Fibroblast of lung (primary cell): ENCODE results near the gene BCAS3. TPM values are rescaled to one million over a fixed set of nuclear protein-coding genes. Genes with fewer than 3 reads are reported as not detected.
"Not testable (repeated sequence)": the region's sequence is repeated elsewhere in the genome, so short reads cannot be mapped to it uniquely, and the experiment has no call there.

Experiments used
- DNase-seq, 2 donors: peaks; one replicate each; pipeline versions ENCODE4 v3.0.0 to v3.0.0-alpha.2; 2010; ENCODE audit warnings: low read depth in 2 of 2
- H2AFZ ChIP-seq: 2 replicates; pipeline ENCODE4 v1.5.1; 2012; ENCODE audit warnings: low read length, control low read depth, inconsistent platforms
- H3K27ac ChIP-seq: 2 replicates; pipeline ENCODE4 v1.5.1; 2011; ENCODE audit warnings: low read length, control low read depth; ENCODE audit not compliant: insufficient read depth
- H3K27me3 ChIP-seq: 2 replicates; pipeline ENCODE4 v1.5.1; 2011; ENCODE audit warnings: mild to moderate bottlenecking, low read length; ENCODE audit not compliant: control insufficient read depth, insufficient read depth
- H3K36me3 ChIP-seq: 2 replicates; pipeline ENCODE4 v1.5.1; 2011; ENCODE audit warnings: low read length; ENCODE audit not compliant: control insufficient read depth, insufficient read depth
- H3K4me1 ChIP-seq: 2 replicates; pipeline ENCODE4 v1.5.1; 2011; ENCODE audit warnings: low read length; ENCODE audit not compliant: control insufficient read depth, insufficient read depth; ENCODE audit errors: extremely low read depth
- H3K4me2 ChIP-seq: 2 replicates; pipeline ENCODE4 v1.5.1; 2011; ENCODE audit warnings: low read length, control low read depth; ENCODE audit not compliant: insufficient read depth; ENCODE audit errors: extremely low read depth
- H3K4me3 ChIP-seq, 4 experiments: fragments of 200-600 bp in 1 of 4; sonication (generic) in 1 of 4; replicated peaks in 1 of 4; 2 replicates each; pipeline ENCODE4 v1.5.1; 2011 to 2016; ENCODE audit warnings: low read length in 4 of 4, low read depth in 3 of 4, mild to moderate bottlenecking in 3 of 4, control low read depth in 2 of 4, inconsistent platforms in 1 of 4, mixed read lengths in 1 of 4; ENCODE audit not compliant: insufficient read depth in 1 of 4; ENCODE audit errors: control extremely low read depth in 1 of 4
- H3K79me2 ChIP-seq: 2 replicates; pipeline ENCODE4 v1.5.1; 2012; ENCODE audit warnings: mild to moderate bottlenecking, low read length, inconsistent platforms; ENCODE audit not compliant: control insufficient read depth, insufficient read depth
- H3K9ac ChIP-seq: 2 replicates; pipeline ENCODE4 v1.5.1; 2011; ENCODE audit warnings: mild to moderate bottlenecking, low read length, control low read depth; ENCODE audit not compliant: insufficient read depth
- H3K9me3 ChIP-seq: 2 replicates; pipeline ENCODE4 v1.5.1; 2012; ENCODE audit warnings: low read depth, low read length; ENCODE audit not compliant: control insufficient read depth, insufficient read depth
- H4K20me1 ChIP-seq: 2 replicates; pipeline ENCODE4 v1.5.1; 2011; ENCODE audit warnings: low read length; ENCODE audit not compliant: control insufficient read depth, insufficient read depth; ENCODE audit errors: extremely low read depth
- CTCF ChIP-seq, 2 donors: IDR thresholded peaks in 1 of 2; conservative IDR thresholded peaks in 1 of 2; 1 replicate in 1 of 2; 2 replicates in 1 of 2; pipeline ENCODE4 v1.5.1; 2011 to 2012; ENCODE audit warnings: low read length in 2 of 2, control low read depth in 1 of 2, inconsistent platforms in 1 of 2, low read depth in 1 of 2, mild to moderate bottlenecking in 1 of 2
- EZH2 ChIP-seq: IDR thresholded peaks from 2 replicates; pipeline ENCODE4 v1.5.1; 2012; ENCODE audit warnings: low read length, control low read depth, mild to moderate bottlenecking; ENCODE audit errors: missing control alignments
- polyA plus RNA-seq, 2 donors: library from polyadenylated mRNA; depleted of rRNA in 1 of 2; stranded (reverse) in 1 of 2; unstranded in 1 of 2; fragments of >200 nt; gene quantifications; 2 replicates each; pipeline ENCODE4 v1.2.1, GENCODE V29; 2011 to 2012; ENCODE audit warnings: missing spikeins in 1 of 2
- total RNA-seq: library from RNA; depleted of rRNA; stranded (reverse); fragments of >200 nt; gene quantifications from 2 replicates; pipeline ENCODE4 v1.2.1, GENCODE V29; 2014

The BCAS3 gene
- total and polyA plus RNA-seq, 2 donors (not counting 1 experiment from before 2014, with no cell fraction given) = 9.9 to 43.6 TPM

- no peak for TF ChIP-seq CTCF (conservative IDR thresholded peaks at IDR 0.05 in 1 of 2, IDR thresholded peaks at IDR 0.05 in 1 of 2; ENCODE audit: low read depth in 1 of 2, low read length in 2 of 2)
- no peak for TF ChIP-seq EZH2
- H3K4me3 ChIP-seq = no peak overlapping the region
- H3K79me2 ChIP-seq = no peaks in the 10 kb centered on the region
Measured at GRCh38 chr17:60754057-60754604, 76.5 kb downstream of the BCAS3 start.

GRCh38 chr17:60756798-60757197, 79.1 kb downstream of the BCAS3 start:
- H3K4me3 ChIP-seq, H3K4me1 ChIP-seq, H4K20me1 ChIP-seq, DNase-seq, H3K27ac ChIP-seq, H3K36me3 ChIP-seq, H3K27me3 ChIP-seq, H2AFZ ChIP-seq, H3K4me2 ChIP-seq, H3K79me2 ChIP-seq, H3K9me3 ChIP-seq, H3K9ac ChIP-seq: not testable (repeated sequence)

More at GRCh38 chr17:60754057-60754604, 76.5 kb downstream of the BCAS3 start:
- H4K20me1 ChIP-seq = no peaks in the 10 kb centered on the region
- H3K9ac ChIP-seq = no peak overlapping the region
- DNase-seq = no peak
- no peaks in the 10 kb centered on the region for H3K36me3 ChIP-seq
- H3K4me1 ChIP-seq = no peaks in the 10 kb centered on the region
- H3K9me3 ChIP-seq = no peaks in the 10 kb centered on the region
- no peak overlapping the region for H3K4me2 ChIP-seq
- no peak overlapping the region for H3K27ac ChIP-seq
- H2AFZ ChIP-seq = no peak overlapping the region
- H3K27me3 ChIP-seq = no peaks in the 10 kb centered on the region

- TF ChIP-seq EZH2 (no peak), CTCF (conservative IDR thresholded peaks at IDR 0.05 in 1 of 2, IDR thresholded peaks at IDR 0.05 in 1 of 2; ENCODE audit: low read depth in 1 of 2, low read length in 2 of 2) (no peak)
- no peak overlapping the region for H3K4me3 ChIP-seq
- H4K20me1 ChIP-seq = no peaks in the 10 kb centered on the region
- H3K4me1 ChIP-seq = no peaks in the 10 kb centered on the region
- no peaks in the 10 kb centered on the region for H3K79me2 ChIP-seq
- H3K27me3 ChIP-seq = no peaks in the 10 kb centered on the region
- no peak overlapping the region for H3K27ac ChIP-seq
- H2AFZ ChIP-seq = no peak overlapping the region
- H3K36me3 ChIP-seq = no peaks in the 10 kb centered on the region
- H3K9me3 ChIP-seq = no peaks in the 10 kb centered on the region
- H3K4me2 ChIP-seq = no peak overlapping the region
- no peak for DNase-seq
- no peak overlapping the region for H3K9ac ChIP-seq
Measured at GRCh38 chr17:60757437-60757836, 79.8 kb downstream of the BCAS3 start.
